ENCODE results near the gene CEP63. TPM values are rescaled to one million over a fixed set of nuclear protein-coding genes. Genes with fewer than 3 reads are reported as not detected.
A peak's percentile ranks its signal among the peaks of the same experiment; 100 is the strongest.

Gene CEP63
- 23.9 TPM for polyA plus RNA-seq

DNA sequence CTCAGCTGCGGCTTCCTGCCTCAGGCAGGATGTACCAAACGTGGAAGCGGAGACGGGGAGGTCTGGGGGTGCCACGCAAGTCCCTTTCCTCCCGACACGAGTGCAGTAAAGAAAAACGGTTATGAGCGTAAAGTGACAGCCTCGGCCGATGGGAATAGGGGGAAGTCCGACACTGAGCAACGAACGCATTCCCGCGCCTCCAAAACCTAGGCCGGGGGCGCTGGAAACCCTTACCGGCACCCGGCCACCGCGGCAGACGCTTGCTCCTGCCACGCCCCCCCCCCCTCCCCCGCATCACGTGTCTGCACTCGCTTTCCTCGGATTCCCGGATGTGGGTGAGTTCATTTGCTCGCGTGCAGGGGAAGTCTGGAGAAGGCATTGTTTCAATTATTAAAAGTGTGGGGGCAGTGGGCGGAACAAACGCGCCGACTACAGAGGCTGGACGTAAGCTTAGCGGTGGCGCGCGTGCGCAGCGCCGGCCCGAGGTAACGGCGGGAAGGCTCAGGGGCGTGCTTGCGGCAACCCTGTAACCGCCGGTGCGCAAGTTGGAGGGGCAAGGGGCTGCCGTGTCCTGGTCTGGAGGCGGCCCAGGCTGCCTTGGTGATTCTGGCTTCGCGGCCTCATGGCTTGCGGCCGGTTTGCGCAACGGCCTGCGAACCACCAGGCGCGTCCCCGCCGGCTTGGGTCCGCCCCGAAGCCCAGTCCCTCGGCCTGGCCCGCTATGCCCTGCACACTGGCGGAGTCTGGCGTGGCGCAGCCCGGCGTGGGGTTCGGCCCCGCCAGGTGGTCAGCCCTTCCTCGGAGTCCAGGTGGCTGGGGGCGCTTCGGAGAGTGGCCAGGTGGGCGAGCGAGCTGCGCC, at the start of gene CEP63, which contains the start of gene ANAPC13:
Gene CEP63, plus strand, starts transcription at position 340 of the 859 bp plus-strand sequence. CDS start 9,264 bp downstream, outside the sequence.
Gene ANAPC13, minus strand, starts transcription at position 268 of the 859 bp plus-strand sequence. CDS start 3,081 bp downstream, outside the sequence.
- Mint-ChIP-seq H3K9me3 (peaks cover 0 to 3% (median 0%) of the 10 kb centered on the region in 3 donors), H3K27me3 (no peaks in the 10 kb centered on the region), H3K36me3 (peaks cover 4% of the 10 kb centered on the region), H3K4me1 (peaks cover 31 to 36% (median 33%) of the 10 kb centered on the region in 3 donors), H3K4me3 (peak within 1 kb of the TSS; percentile 92 to 100 (median 98)), H3K27ac (peak within 1 kb of the TSS; percentile 91 to 100 (median 99))

DNA sequence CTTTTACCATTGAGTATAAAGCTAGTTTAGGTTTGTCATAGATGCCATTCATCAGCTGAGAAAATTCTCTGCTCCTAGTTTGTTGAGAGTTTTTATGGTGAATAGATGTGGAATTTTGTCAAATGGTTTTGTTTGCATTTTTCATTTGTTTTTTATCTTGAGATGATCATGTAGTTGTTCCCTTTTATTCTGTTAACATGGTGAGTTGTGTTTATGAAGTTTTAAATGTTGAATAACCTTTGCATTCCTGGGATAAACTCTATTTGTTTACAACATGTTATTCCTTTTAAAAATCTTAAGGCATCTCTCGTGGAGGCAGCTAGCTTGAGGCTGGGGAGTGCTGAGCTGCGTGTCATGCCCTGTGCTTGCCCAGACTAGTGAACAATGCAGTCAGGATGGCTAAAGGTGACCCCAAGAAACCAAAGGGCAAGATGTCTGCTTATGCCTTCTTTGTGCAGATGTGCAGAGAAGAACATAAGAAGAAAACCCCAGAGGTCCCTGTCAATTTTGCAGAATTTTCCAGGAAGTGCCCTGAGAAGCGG, 48.6 kb upstream of the CEP63 start:
- peaks cover 0 to 3% (median 0%) of the 10 kb centered on the region in 3 donors for H3K9me3 Mint-ChIP-seq
- H3K36me3 Mint-ChIP-seq = peaks cover 2% of the 10 kb centered on the region
- no peak overlapping the region for H3K27ac Mint-ChIP-seq
- peaks cover 0 to 2% (median 0%) of the 10 kb centered on the region in 3 donors for H3K4me1 Mint-ChIP-seq
- H3K27me3 Mint-ChIP-seq = peaks cover 9% of the 10 kb centered on the region
- H3K4me3 Mint-ChIP-seq = no peak overlapping the region

DNA sequence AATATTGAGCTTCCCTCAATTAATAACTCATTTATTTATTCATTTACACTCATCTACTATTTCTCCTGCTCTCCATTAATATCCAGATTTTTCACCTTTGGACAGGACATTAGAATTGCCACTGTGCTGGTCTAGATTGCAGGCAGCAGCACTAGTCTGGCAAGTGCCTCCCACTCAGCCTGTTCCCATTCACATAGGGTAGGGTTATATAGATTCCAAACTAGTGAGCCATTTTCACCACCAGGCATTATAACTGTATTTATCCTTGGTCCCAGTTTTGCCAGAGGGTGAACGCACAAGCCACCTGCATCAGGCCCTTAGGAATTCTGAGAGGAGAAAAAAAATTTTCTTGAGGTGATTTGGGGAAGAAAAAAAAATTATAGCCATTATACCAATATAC, 44.5 kb upstream of the CEP63 start:
- H3K27ac Mint-ChIP-seq = no peak overlapping the region
- H3K36me3 Mint-ChIP-seq = peaks cover 2% of the 10 kb centered on the region
- H3K4me1 Mint-ChIP-seq = peaks cover 0 to 2% (median 0%) of the 10 kb centered on the region in 3 donors
- H3K27me3 Mint-ChIP-seq = peaks cover 5% of the 10 kb centered on the region
- H3K9me3 Mint-ChIP-seq = peaks cover 5 to 14% (median 14%) of the 10 kb centered on the region in 3 donors
- H3K4me3 Mint-ChIP-seq = no peak overlapping the region

DNA sequence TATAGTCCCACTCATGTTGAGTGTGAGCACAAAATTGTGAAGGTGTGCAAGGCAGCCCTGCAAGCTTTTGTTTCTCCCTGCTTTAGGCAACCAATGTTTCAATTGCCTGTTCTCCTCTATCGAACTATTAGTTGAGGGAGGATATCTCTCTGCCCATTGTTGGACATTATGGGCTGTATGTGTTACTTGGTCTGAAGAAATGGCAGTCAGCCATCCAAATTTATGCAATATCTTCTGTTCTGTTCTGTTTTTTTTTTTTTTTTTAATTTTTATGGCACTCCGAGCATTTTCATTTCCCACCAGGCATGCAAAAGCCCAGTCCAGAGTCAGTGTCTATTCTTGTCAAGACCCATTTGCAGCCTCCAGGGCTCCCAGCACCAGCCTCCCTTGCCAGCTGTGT, 44.0 kb upstream of the CEP63 start:
- Mint-ChIP-seq H3K36me3 (peaks cover 2% of the 10 kb centered on the region), H3K27me3 (peaks cover 6% of the 10 kb centered on the region), H3K27ac (no peak overlapping the region), H3K4me1 (peaks cover 0 to 2% (median 0%) of the 10 kb centered on the region in 3 donors), H3K4me3 (no peak overlapping the region), H3K9me3 (peaks cover 5 to 14% (median 14%) of the 10 kb centered on the region in 3 donors)

DNA sequence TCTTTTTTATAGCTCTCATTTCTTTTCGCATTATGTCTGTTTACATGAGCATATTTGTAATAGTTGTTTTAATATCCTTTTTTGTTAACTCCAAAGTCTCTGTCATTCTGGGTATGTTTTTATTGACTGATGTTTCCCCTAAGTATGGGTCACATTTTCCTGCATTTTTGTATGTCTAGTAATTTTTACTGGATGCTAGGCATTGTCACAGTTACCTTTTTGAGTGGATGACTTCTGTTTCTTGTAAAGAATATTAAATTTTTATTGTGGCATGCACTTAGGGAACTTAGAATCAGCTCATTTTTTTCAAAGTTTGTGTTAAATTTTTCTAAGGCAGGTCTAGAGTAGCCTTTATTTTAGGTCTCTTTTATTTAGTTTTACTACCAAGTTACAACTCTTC, 40.8 kb upstream of the CEP63 start:
- H3K9me3 Mint-ChIP-seq = peaks cover 5 to 18% (median 14%) of the 10 kb centered on the region in 3 donors
- peaks cover 20% of the 10 kb centered on the region for H3K27me3 Mint-ChIP-seq
- H3K4me3 Mint-ChIP-seq = no peak overlapping the region
- H3K36me3 Mint-ChIP-seq = peaks cover 2% of the 10 kb centered on the region
- no peak overlapping the region for H3K27ac Mint-ChIP-seq
- peaks cover 0 to 2% (median 0%) of the 10 kb centered on the region in 3 donors for H3K4me1 Mint-ChIP-seq

DNA sequence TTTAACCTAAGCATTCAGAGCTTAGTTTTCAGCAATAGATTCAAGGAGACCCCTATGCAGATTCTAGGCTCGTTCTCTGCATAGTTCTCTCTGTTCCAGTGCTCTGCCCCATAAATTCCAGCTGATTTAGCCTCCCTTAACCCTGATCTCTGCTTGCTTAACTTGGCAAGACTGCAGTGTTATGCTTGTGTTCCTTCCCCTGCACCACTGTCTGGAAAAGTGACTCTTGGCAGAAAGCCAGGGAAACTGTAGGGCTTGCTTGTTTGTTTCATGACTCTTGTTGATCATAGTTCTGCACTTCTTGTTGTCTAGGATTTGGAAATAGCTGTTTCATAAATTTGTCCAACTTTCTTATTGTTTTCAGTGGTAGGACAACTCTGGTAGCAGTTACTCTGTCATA, 40.2 kb upstream of the CEP63 start:
- peaks cover 20% of the 10 kb centered on the region for H3K27me3 Mint-ChIP-seq
- H3K4me3 Mint-ChIP-seq = no peak overlapping the region
- H3K4me1 Mint-ChIP-seq = peaks cover 0 to 2% (median 0%) of the 10 kb centered on the region in 3 donors
- no peak overlapping the region for H3K27ac Mint-ChIP-seq
- peaks cover 5 to 18% (median 14%) of the 10 kb centered on the region in 3 donors for H3K9me3 Mint-ChIP-seq
- H3K36me3 Mint-ChIP-seq = peaks cover 2% of the 10 kb centered on the region

DNA sequence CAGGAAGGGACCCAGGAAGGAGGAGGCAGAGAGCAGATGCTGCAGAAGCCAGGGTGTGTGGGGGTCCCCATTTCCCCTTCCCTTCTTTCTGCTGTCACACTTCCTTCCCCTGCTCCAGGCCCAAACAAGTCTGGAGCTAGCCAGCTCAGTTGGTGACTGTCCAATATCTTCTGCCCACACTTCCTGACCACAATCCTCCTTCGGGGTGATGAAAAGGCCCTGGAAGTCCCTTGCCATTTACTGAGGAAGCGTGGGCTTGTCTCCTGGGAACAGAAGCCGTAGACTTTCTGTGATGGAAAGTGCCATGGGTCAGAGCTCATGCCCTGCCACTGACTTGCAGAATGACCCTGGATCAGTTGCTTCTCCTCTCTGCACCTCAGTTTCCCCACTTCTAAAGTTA, 39.1 kb upstream of the CEP63 start:
- Mint-ChIP-seq H3K4me3 (no peak overlapping the region), H3K27me3 (peaks cover 22% of the 10 kb centered on the region), H3K36me3 (peaks cover 2% of the 10 kb centered on the region), H3K27ac (no peak overlapping the region), H3K9me3 (peaks cover 5 to 18% (median 14%) of the 10 kb centered on the region in 3 donors), H3K4me1 (peaks cover 0 to 2% (median 0%) of the 10 kb centered on the region in 3 donors)

DNA sequence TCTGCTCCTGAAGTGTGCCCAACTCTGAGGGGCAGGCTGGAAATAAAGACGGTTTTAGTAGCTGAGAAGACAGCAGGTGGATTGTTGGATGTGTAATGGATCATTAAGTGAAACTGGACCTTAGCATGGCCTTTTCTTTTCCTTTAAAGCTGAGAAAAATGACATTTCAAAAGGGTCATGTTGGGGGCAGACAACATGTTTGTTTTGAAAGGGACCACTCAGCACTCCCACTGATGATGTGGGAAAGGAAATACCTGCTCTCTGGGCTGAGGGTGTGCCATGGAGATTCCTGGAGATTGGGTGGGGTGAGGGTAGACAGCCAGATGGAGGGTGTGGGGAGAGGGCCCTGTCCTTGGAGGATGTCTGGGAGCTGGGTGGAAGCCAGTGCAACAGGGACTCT, 38.5 kb upstream of the CEP63 start:
- H3K27me3 Mint-ChIP-seq = peaks cover 21% of the 10 kb centered on the region
- H3K4me1 Mint-ChIP-seq = peaks cover 0 to 2% (median 0%) of the 10 kb centered on the region in 3 donors
- H3K4me3 Mint-ChIP-seq = no peak overlapping the region
- H3K36me3 Mint-ChIP-seq = peaks cover 2% of the 10 kb centered on the region
- peaks cover 5 to 18% (median 14%) of the 10 kb centered on the region in 3 donors for H3K9me3 Mint-ChIP-seq
- no peak overlapping the region for H3K27ac Mint-ChIP-seq

DNA sequence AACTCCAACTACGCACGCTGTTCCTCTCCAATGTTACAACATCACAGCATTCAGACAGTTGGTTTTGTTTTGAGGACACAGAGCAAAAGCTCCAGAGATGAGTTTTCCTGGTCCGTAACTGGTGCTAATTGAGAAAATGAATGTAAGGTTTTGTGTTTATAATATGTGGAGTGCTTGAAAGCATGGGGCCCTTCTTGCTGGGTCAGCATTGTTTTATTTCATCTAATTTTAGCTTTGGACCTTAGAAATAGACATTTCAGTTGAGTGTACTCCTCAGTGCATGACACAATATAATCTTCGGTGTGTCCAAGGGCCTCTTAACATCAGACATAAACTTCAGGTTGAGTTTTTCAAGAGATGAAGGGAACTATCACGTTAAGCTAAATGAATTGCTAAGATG, 37.2 kb upstream of the CEP63 start:
- Mint-ChIP-seq H3K27ac (no peak overlapping the region), H3K4me3 (no peak overlapping the region), H3K4me1 (peaks cover 0 to 2% (median 0%) of the 10 kb centered on the region in 3 donors), H3K9me3 (peaks cover 5 to 18% (median 14%) of the 10 kb centered on the region in 3 donors), H3K27me3 (peaks cover 21% of the 10 kb centered on the region), H3K36me3 (peaks cover 2% of the 10 kb centered on the region)

DNA sequence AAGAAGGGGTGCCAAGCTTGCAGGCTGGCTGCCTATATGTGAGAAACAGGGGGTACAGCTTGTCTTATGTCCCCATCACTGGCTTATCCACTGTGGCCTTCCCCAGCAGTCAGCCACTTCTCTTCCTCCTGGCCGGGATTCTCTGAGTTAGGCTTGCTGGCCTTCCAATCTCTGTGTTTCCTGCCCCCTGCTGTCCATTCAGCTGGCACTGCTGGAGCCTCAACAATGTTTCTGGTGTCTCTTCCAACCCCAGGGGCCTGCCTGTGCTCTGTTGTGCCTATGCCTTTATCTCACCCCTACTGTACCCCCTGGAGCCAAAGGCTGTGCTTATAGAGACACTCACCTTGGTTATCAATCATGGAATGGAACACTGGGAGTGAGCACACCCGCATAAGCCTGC, 36.6 kb upstream of the CEP63 start:
- Mint-ChIP-seq H3K27me3 (peaks cover 23% of the 10 kb centered on the region), H3K36me3 (peaks cover 2% of the 10 kb centered on the region), H3K4me3 (no peak overlapping the region), H3K27ac (no peak overlapping the region), H3K9me3 (peaks cover 5 to 18% (median 14%) of the 10 kb centered on the region in 3 donors), H3K4me1 (peaks cover 0 to 2% (median 0%) of the 10 kb centered on the region in 3 donors)

DNA sequence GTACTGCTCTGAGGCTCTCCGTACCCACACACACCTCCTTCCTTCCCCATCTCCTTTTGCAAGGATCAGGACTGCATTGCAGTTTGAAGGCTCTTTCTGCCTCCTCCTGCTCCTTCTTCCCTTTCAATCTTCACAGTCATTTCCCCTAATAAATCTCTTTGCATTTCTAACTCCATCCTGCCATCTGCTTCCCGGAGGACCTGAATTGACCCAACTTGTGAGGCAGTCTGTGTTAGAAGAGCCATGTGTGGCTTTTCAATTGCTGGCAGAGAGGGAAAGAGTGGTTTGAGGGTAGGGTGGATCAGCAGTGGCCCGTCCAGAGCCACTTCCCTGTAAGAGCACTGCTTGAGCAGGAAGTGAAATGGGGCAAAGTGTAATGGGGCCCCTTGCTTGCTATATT, 35.9 kb upstream of the CEP63 start:
- Mint-ChIP-seq H3K27me3 (peaks cover 23% of the 10 kb centered on the region), H3K9me3 (peaks cover 5 to 14% (median 9%) of the 10 kb centered on the region in 3 donors), H3K4me3 (no peak overlapping the region), H3K4me1 (peaks cover 0 to 2% (median 0%) of the 10 kb centered on the region in 3 donors), H3K27ac (no peak overlapping the region), H3K36me3 (no peaks in the 10 kb centered on the region)

DNA sequence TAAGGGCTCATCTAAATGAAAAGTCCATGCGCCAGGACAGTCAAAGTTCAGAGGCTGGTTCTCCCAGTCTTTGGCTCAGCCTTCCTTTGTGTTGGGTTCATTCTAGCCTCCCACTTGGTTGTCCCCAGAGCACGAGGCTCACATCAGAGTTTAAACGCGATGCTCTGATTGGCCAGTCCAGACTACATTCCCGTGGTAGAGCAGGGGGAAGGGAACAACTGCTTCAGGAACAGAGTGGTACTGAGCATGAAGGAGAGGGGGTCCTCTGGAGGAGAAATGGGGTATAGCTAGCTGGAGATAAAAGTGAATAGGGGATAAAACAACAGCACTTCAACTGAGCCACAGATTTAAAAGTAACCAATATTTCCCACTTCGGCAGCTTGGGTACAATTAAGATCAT, 32.2 kb upstream of the CEP63 start:
- Mint-ChIP-seq H3K27ac (no peak overlapping the region), H3K4me3 (no peak overlapping the region), H3K4me1 (peaks cover 0 to 2% (median 0%) of the 10 kb centered on the region in 3 donors), H3K27me3 (peaks cover 18% of the 10 kb centered on the region), H3K36me3 (no peaks in the 10 kb centered on the region), H3K9me3 (no peaks in the 10 kb centered on the region)

DNA sequence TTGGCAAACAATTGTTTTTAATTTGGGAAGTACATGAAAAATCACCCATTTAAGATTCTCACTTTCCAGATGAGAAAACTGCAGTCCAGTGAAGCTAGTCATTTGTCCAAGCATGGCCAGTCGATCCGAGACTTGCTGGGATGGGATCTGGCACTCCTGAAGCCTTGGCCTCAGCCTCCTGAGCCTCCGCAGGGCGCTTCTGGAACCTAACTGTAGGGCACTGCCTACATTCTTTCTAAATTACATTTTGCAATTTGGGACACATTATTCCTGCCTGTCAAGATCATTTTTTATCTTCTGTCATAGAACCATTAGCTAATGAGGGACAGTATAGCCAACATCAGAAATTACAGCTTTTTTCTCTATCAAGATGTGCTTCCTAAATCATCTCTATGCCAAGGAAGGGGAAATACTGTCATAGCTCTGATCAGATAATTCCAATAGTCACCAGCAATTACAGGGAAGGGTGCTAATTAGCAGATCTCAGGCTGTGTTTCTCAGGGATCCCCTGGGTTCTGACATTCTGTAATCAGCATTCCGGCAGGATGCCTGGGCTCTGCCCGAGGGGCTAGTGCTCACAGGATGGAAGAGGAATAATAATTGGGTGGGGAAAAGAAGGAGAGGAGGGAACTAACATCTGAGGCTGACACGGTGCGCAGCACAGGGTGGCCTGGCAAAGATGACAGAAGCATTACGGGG, 28.3 kb upstream of the CEP63 start:
- Mint-ChIP-seq H3K4me1 (no peaks in the 10 kb centered on the region), H3K36me3 (no peaks in the 10 kb centered on the region), H3K4me3 (no peak overlapping the region), H3K27ac (no peak overlapping the region), H3K27me3 (peaks cover 10% of the 10 kb centered on the region), H3K9me3 (no peaks in the 10 kb centered on the region)

DNA sequence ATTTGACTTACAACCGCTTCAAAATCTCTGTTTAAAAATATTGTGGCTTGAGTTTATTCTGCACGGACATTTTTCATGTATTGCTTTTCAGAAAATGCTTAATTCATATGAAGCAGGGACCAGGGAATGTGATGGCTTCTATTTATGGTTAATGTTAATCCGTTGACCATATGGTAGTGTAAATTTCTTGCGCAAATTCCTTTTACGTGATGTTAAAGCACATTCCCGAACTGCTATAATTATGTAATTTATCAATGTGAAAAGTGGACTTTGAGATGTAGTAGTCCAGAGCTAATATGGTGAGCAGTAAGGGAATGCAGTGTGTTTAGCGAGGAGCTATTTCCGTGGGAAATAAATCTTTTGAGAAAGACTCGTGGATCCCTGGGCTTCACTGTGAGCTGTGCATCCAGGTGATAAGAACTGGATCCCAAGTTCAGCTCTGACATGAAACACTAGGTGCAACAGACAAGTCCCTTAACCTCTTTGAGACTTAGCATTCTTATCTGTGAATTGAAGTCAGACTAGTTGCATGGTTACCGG, 27.4 kb upstream of the CEP63 start:
- Mint-ChIP-seq H3K27me3 (peaks cover 10% of the 10 kb centered on the region), H3K4me3 (no peak overlapping the region), H3K9me3 (no peaks in the 10 kb centered on the region), H3K36me3 (no peaks in the 10 kb centered on the region), H3K27ac (no peak overlapping the region), H3K4me1 (no peaks in the 10 kb centered on the region)

DNA sequence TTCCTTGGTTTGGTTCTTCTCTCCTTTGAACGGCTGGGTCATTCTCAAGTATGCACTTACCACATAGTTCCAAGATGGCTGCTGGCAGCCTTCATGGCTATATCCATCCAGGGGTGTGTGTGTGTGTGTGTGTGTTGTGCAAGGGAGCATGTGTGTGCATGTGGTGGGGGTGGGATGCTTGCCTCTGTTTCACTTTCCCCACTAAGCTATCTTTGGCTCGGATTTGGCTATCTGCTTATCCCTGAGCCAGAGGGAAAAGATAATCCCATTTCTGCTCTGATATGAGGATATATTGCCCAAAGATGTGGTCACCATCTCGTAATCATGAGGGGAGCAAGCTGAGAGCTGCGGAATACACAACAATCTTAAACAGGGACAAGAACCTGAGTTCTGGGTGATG, 26.3 kb upstream of the CEP63 start:
- no peaks in the 10 kb centered on the region for H3K9me3 Mint-ChIP-seq
- H3K36me3 Mint-ChIP-seq = no peaks in the 10 kb centered on the region
- peaks cover 8% of the 10 kb centered on the region for H3K27me3 Mint-ChIP-seq
- H3K4me1 Mint-ChIP-seq = no peaks in the 10 kb centered on the region
- no peak overlapping the region for H3K27ac Mint-ChIP-seq
- H3K4me3 Mint-ChIP-seq = no peak overlapping the region
